HCT116 (cell line): ENCODE data around the gene TTLL11. TPM values are rescaled to one million over a fixed set of nuclear protein-coding genes. Genes with fewer than 3 reads are reported as not detected.

ENCODE experiments used
- ATAC-seq: fragments of 200-7000 bp; cut with Tn5 transposase; 2 replicates; pipeline ENCODE4 v1.9.1; 2020; ENCODE audit warnings: mild to moderate bottlenecking, moderate library complexity
- BruUV-seq: library from RNA; stranded (reverse); fragments of 400-500 nt; replicated peaks from 2 replicates; lab custom pipeline; 2021; lab: Mats Ljungman, UMichigan
- CTCF ChIA-PET: fragments of 300-600 bp; sonication (Branson Sonifier 250); formaldehyde crosslinking; loops from one replicate; lab custom pipeline; 2021; ENCODE audit warnings: antibody characterized with exemption; lab: Charles Lee
- POLR2A ChIA-PET: fragments of 300-600, 350-600 bp; sonication (Branson Sonifier 250); formaldehyde crosslinking; loops from one replicate; lab custom pipeline; 2021; ENCODE audit warnings: antibody characterized with exemption; lab: Charles Lee
- RAD21 ChIA-PET, 2 experiments: fragments of 300-600 bp; sonication (Branson Sonifier 250); formaldehyde crosslinking; loops; one replicate each; lab custom pipeline; 2023; ENCODE audit warnings: low total read pairs in 2 of 2; ENCODE audit not compliant: uncharacterized antibody in 2 of 2, unreplicated experiment in 2 of 2, low non-redundant PET in 1 of 2; lab: Charles Lee
- DNase-seq: peaks from one replicate; pipeline ENCODE4 v3.0.0-alpha.2; 2010; ENCODE audit warnings: low read depth, low spot score
- H2AFZ ChIP-seq: fragments of 200-600 bp; shearing (Covaris generic), sonication (generic); 2 replicates; pipeline ENCODE4 v1.6.1; 2017; ENCODE audit warnings: low read depth, mixed run types, mixed read lengths, antibody characterized with exemption, low read length; ENCODE audit not compliant: poor library complexity, severe bottlenecking
- H3K27ac ChIP-seq: 2 replicates; pipeline ENCODE4 v1.5.1; 2012; ENCODE audit warnings: low read depth, low read length
- H3K27me3 ChIP-seq: fragments of 200-600 bp; sonication (generic); 2 replicates; pipeline ENCODE4 v1.6.1; 2016; ENCODE audit warnings: mixed run types, low read length, mixed read lengths; ENCODE audit not compliant: insufficient read depth
- H3K36me3 ChIP-seq, 2 experiments: fragments of 200-500 bp in 1 of 2; fragments of 200-600 bp in 1 of 2; sonication (Bioruptor generic) in 1 of 2; sonication (generic) in 1 of 2; 2 replicates each; pipeline versions ENCODE4 v1.5.1 to v1.6.1; 2014 to 2016; ENCODE audit warnings: low read length in 2 of 2, inconsistent platforms in 1 of 2, mixed read lengths in 1 of 2, mixed run types in 1 of 2; ENCODE audit not compliant: insufficient read depth in 2 of 2, control insufficient read depth in 1 of 2
- H3K4me1 ChIP-seq, 2 experiments: fragments of 200-600 bp in 1 of 2; sonication (generic) in 1 of 2; 2 replicates each; pipeline versions ENCODE4 v1.5.1 to v1.6.1; 2012 to 2017; ENCODE audit warnings: low read length in 2 of 2, inconsistent platforms in 1 of 2, mild to moderate bottlenecking in 1 of 2, mixed read lengths in 1 of 2, mixed run types in 1 of 2, moderate library complexity in 1 of 2; ENCODE audit not compliant: insufficient read depth in 2 of 2, control insufficient read depth in 1 of 2
- H3K4me2 ChIP-seq: fragments of 200-600 bp; sonication (generic); 2 replicates; pipeline ENCODE4 v1.6.1; 2017; ENCODE audit warnings: mixed run types, low read length, mixed read lengths
- H3K4me3 ChIP-seq, 2 experiments: fragments of 200-600 bp in 1 of 2; sonication (generic) in 1 of 2; replicated peaks in 1 of 2; 2 replicates each; pipeline ENCODE4 v1.5.1; 2011 to 2016; ENCODE audit warnings: low read length in 2 of 2, control low read depth in 1 of 2, low read depth in 1 of 2, mild to moderate bottlenecking in 1 of 2, mixed read lengths in 1 of 2, mixed run types in 1 of 2
- H3K79me2 ChIP-seq: fragments of 200-600 bp; sonication (generic); 2 replicates; pipeline ENCODE4 v1.6.1; 2017; ENCODE audit warnings: mild to moderate bottlenecking, mixed run types, low read length, moderate library complexity, mixed read lengths; ENCODE audit not compliant: insufficient read depth
- H3K9ac ChIP-seq: fragments of 200-600 bp; sonication (generic); 2 replicates; pipeline ENCODE4 v1.6.1; 2016; ENCODE audit warnings: low read length, mixed read lengths
- H3K9me2 ChIP-seq: fragments of 200-600 bp; sonication (generic), shearing (Covaris generic); 2 replicates; pipeline ENCODE4 v1.6.1; 2017; ENCODE audit warnings: mixed run types, mild to moderate bottlenecking, moderate library complexity; ENCODE audit not compliant: insufficient read depth
- H3K9me3 ChIP-seq, 2 experiments: fragments of 200-500 bp in 1 of 2; fragments of 200-600 bp in 1 of 2; sonication (Bioruptor generic) in 1 of 2; sonication (generic) in 1 of 2; 2 replicates each; pipeline ENCODE4 v1.6.1; 2014 to 2017; ENCODE audit warnings: low read length in 2 of 2, mixed read lengths in 2 of 2, inconsistent platforms in 1 of 2, low read depth in 1 of 2, mild to moderate bottlenecking in 1 of 2, mixed run types in 1 of 2, moderate library complexity in 1 of 2; ENCODE audit not compliant: control insufficient read depth in 1 of 2, insufficient read depth in 1 of 2
- H4K20me1 ChIP-seq: fragments of 200-600 bp; sonication (generic), shearing (Covaris generic); 2 replicates; pipeline ENCODE4 v1.6.1; 2017; ENCODE audit warnings: mixed run types, mild to moderate bottlenecking, moderate library complexity; ENCODE audit not compliant: insufficient read depth
- EGR1 ChIP-seq: IDR thresholded peaks from 2 replicates; pipeline ENCODE4 v1.6.1; 2012; ENCODE audit warnings: low read depth
- ELF1 ChIP-seq: IDR thresholded peaks from 2 replicates; pipeline ENCODE4 v1.6.1; 2012; ENCODE audit warnings: low read depth, borderline replicate concordance
- EZH2 ChIP-seq: fragments of 200-600 bp; sonication (generic); IDR thresholded peaks from 2 replicates; pipeline ENCODE4 v1.6.1; 2017; ENCODE audit warnings: antibody characterized with exemption, mixed run types
- EZH2phosphoT487 ChIP-seq: fragments of 200-600 bp; IDR thresholded peaks from 2 replicates; pipeline ENCODE4 v1.6.1; 2018; ENCODE audit warnings: antibody characterized with exemption, borderline replicate concordance
- FOSL1 ChIP-seq: IDR thresholded peaks from 2 replicates; pipeline ENCODE4 v1.6.1; 2012; ENCODE audit warnings: low read depth
- POLR2A ChIP-seq: IDR thresholded peaks from 2 replicates; pipeline ENCODE4 v1.7.0; 2011; ENCODE audit warnings: borderline replicate concordance; ENCODE audit not compliant: insufficient read depth, insufficient read length; ENCODE audit errors: extremely low read depth
- SIN3A ChIP-seq: IDR thresholded peaks from 2 replicates; pipeline ENCODE4 v1.6.1; 2012; ENCODE audit warnings: low read depth
- SP1 ChIP-seq: IDR thresholded peaks from 2 replicates; pipeline ENCODE4 v1.6.1; 2012; ENCODE audit warnings: low read depth
- ZFX ChIP-seq: fragments of 450-650 bp; IDR thresholded peaks from 2 replicates; pipeline ENCODE4 v1.6.1; 2017
- intact Hi-C: fragments of 100-400 bp; cut with micrococcal nuclease; formaldehyde crosslinking; loops from 2 replicates; pipeline ENCODE4 v1.10.0; 2022
- total RNA-seq: library from RNA; stranded (reverse); gene quantifications from one replicate; pipeline ENCODE4 v1.2.1, GENCODE V29; 2021; ENCODE audit not compliant: unreplicated experiment
- TF ChIP-seq, protein P1 (sequence below): IDR thresholded peaks from 2 replicates; pipeline ENCODE4 v1.6.1; 2012
- TF ChIP-seq, protein P2 (sequence below), 3 experiments: fragments of 200-600 bp in 1 of 3; sonication (generic) in 1 of 3; IDR thresholded peaks in 2 of 3; conservative IDR thresholded peaks in 1 of 3; 2 replicates each; pipeline ENCODE4 v1.5.1; 2012 to 2017; ENCODE audit warnings: low read depth in 2 of 3, low read length in 2 of 3, antibody characterized with exemption in 1 of 3, borderline replicate concordance in 1 of 3, control low read depth in 1 of 3, mild to moderate bottlenecking in 1 of 3, mixed read lengths in 1 of 3, mixed run types in 1 of 3, moderate library complexity in 1 of 3; ENCODE audit not compliant: insufficient read depth in 1 of 3

TTLL11 gene
- total RNA-seq, 1 experiment from 2014 or later: 2.2 TPM

DNA sequence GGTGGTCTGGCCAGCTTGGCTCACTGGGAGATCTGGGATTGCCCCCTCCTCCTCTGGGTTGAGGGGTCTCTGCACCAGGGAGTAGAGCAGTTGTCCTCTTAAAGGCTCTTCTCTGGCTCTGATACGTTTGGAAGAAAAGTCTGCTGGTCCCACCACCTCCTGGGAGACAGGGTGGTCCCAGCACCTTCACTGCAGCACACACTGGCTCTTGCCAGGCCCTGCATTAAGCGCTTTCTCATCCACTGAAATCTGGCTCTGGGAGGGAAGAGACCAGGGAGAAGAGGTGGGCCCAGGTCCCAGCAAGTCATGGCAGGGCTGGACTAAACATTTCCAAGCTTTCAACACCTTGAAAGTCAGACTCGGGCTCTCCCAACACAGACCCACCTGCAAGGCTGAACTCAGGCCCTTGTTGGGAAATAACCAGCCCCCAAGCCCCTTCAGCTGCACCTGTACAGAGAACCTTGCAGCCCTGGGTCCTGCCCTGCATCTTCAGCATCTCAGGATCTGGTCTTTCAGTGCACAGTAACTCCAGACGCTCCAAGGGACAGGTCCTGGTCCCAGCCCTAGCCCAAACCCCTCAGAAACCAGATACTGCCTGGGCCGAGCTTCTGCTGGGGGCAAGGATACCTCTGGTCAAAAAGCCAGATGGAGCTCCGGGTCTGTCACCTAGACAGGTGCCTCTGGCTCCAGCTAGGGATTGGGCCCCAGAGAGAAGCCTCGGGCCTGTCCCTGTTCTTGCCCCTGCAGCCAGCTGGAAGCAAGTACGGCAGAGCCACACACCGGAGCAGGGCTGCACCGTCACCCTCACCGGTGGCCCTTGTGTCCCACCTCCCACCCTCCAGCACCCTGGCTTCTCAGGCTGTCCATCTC lies 307.2 kb downstream of the TTLL11 start:
- no peaks in the 10 kb centered on the region for H3K79me2 ChIP-seq
- H3K4me1 ChIP-seq: no peaks in the 10 kb centered on the region
- TF ChIP-seq EZH2 (no peak), EZH2phosphoT487 (no peak), ZFX (no peak), ELF1 (no peak), SP1 (no peak), FOSL1 (no peak), SIN3A (no peak), EGR1 (no peak), POLR2A (no peak)
- TF ChIP-seq, protein P1, sequence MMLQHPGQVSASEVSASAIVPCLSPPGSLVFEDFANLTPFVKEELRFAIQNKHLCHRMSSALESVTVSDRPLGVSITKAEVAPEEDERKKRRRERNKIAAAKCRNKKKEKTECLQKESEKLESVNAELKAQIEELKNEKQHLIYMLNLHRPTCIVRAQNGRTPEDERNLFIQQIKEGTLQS: no peak
- TF ChIP-seq, protein P2, sequence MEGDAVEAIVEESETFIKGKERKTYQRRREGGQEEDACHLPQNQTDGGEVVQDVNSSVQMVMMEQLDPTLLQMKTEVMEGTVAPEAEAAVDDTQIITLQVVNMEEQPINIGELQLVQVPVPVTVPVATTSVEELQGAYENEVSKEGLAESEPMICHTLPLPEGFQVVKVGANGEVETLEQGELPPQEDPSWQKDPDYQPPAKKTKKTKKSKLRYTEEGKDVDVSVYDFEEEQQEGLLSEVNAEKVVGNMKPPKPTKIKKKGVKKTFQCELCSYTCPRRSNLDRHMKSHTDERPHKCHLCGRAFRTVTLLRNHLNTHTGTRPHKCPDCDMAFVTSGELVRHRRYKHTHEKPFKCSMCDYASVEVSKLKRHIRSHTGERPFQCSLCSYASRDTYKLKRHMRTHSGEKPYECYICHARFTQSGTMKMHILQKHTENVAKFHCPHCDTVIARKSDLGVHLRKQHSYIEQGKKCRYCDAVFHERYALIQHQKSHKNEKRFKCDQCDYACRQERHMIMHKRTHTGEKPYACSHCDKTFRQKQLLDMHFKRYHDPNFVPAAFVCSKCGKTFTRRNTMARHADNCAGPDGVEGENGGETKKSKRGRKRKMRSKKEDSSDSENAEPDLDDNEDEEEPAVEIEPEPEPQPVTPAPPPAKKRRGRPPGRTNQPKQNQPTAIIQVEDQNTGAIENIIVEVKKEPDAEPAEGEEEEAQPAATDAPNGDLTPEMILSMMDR (IDR thresholded peaks at IDR 0.05 in 2 of 3, conservative IDR thresholded peaks at IDR 0.05 in 1 of 3; ENCODE audit: borderline replicate concordance in 1 of 3, insufficient read depth in 1 of 3, low read depth in 2 of 3, low read length in 2 of 3): no peak
- H3K27me3 ChIP-seq: no peaks in the 10 kb centered on the region
- no TSS peak for BruUV-seq
- intact Hi-C loops: no loop called here
- ChIA-PET CTCF (no interaction called here), POLR2A (no interaction called here), RAD21 (no interaction called here)
- H3K9me3 ChIP-seq: no peaks in the 10 kb centered on the region
- H3K4me2 ChIP-seq: no peak overlapping the region
- no peaks in the 10 kb centered on the region for H4K20me1 ChIP-seq
- ATAC-seq: no peak
- H3K4me3 ChIP-seq: no peak overlapping the region
- H2AFZ ChIP-seq: no peak overlapping the region
- DNase-seq: no peak
- no peaks in the 10 kb centered on the region for H3K9me2 ChIP-seq
- H3K27ac ChIP-seq: no peak overlapping the region
- H3K9ac ChIP-seq: no peak overlapping the region
- no peaks in the 10 kb centered on the region; a peak in 1 of 4 replicates for H3K36me3 ChIP-seq
